H1 (cell line): ENCODE measurements around the gene C12orf42. TPM values are rescaled to one million over a fixed set of nuclear protein-coding genes. Genes with fewer than 3 reads are reported as not detected.

Source experiments
- GABPA ChIP-seq: IDR thresholded peaks from 2 replicates; pipeline ENCODE4 v1.6.1; 2011; ENCODE audit warnings: mild to moderate bottlenecking, low read length, moderate library complexity, borderline replicate concordance; ENCODE audit not compliant: insufficient read depth
- SUZ12 ChIP-seq: fragments of 200-600 bp; sonication (generic); IDR thresholded peaks from 2 replicates; pipeline ENCODE4 v1.6.1; 2012; ENCODE audit warnings: mild to moderate bottlenecking, inconsistent platforms, low read length, moderate library complexity, mixed read lengths
- TEAD4 ChIP-seq: IDR thresholded peaks from 2 replicates; pipeline ENCODE4 v1.6.1; 2012; ENCODE audit warnings: low read depth, low read length, inconsistent platforms, mixed read lengths
- YY1 ChIP-seq: IDR thresholded peaks from 2 replicates; pipeline ENCODE4 v1.6.1; 2011; ENCODE audit warnings: low read depth, mild to moderate bottlenecking, low read length
- polyA plus RNA-seq, 7 experiments: library from polyadenylated mRNA; depleted of rRNA in 3 of 7; stranded (reverse) in 5 of 7; unstranded in 2 of 7; fragments of >200 nt in 5 of 7; fragments of 200-250 nt in 2 of 7; gene quantifications; 1 replicate in 5 of 7; 2 replicates in 1 of 7; 4 replicates in 1 of 7; pipeline versions ENCODE4 v1.2.1 to v1.2.3, GENCODE V29; 2011 to 2013; ENCODE audit warnings: missing spikeins in 2 of 7, mixed read lengths in 2 of 7
- total RNA-seq: library from RNA; stranded (reverse); fragmentation: NEBNext Ultra II Directional; extraction: Animal tissue kit (Norgen Biotek cat#: 25700); gene quantifications from 2 replicates; pipeline ENCODE4 v1.2.1, GENCODE V29; 2021

Gene C12orf42
- total and polyA plus RNA-seq, 2 of the 8 experiments (the other 6 are each of a cell fraction or from before 2014, with no cell fraction given), result 0.05 TPM; not detected in 1

- no peak for TF ChIP-seq YY1
- TF ChIP-seq SUZ12, result no peak
- TF ChIP-seq GABPA, result no peak
- no peak for TF ChIP-seq TEAD4
Measured at GRCh38 chr12:103499571-103499970, 3.8 kb upstream of the C12orf42 start (continued).
